H1 (cell line): Measurements from ENCODE around the gene TMA7B. TPM values are rescaled to one million over a fixed set of nuclear protein-coding genes. Genes with fewer than 3 reads are reported as not detected.

Experiments
- CTCF ChIA-PET: fragments of 300-600 bp; sonication (Branson Sonifier 250); formaldehyde crosslinking; loops from one replicate; lab custom pipeline; 2021; ENCODE audit not compliant: partially characterized antibody; lab: Charles Lee
- POLR2A ChIA-PET: fragments of 300-600 bp; sonication (Branson Sonifier 250); formaldehyde crosslinking; loops from one replicate; lab custom pipeline; 2021; ENCODE audit warnings: inconsistent platforms; ENCODE audit not compliant: partially characterized antibody; lab: Charles Lee
- DNase-seq, 2 experiments: peaks; one replicate each; pipeline versions ENCODE4 v3.0.0 to v3.0.0-alpha.2; 2010 to 2022; ENCODE audit warnings: low spot score in 2 of 2, low read depth in 1 of 2, mixed read lengths in 1 of 2
- FAIRE-seq: peaks from 2 replicates; lab custom pipeline; 2011; peaks lifted over from hg19 to GRCh38; lab: Jason Lieb, UNC
- H2AFZ ChIP-seq: 2 replicates; pipeline ENCODE4 v1.8.1; 2012; ENCODE audit warnings: low read length, inconsistent platforms
- H2AK5ac ChIP-seq: 2 replicates; pipeline ENCODE4 v1.6.1; 2013; ENCODE audit warnings: low read depth, low read length
- H2BK120ac ChIP-seq: replicated peaks from 2 replicates; pipeline ENCODE3; 2013; ENCODE audit warnings: low read depth, low read length, inconsistent platforms
- H2BK12ac ChIP-seq: 2 replicates; pipeline ENCODE4 v1.6.1; 2013; ENCODE audit warnings: low read depth, low read length
- H2BK15ac ChIP-seq: 2 replicates; pipeline ENCODE4 v1.6.1; 2013; ENCODE audit warnings: low read length
- H2BK20ac ChIP-seq: 2 replicates; pipeline ENCODE4 v1.6.1; 2013; ENCODE audit warnings: low read length
- H2BK5ac ChIP-seq: 2 replicates; pipeline ENCODE4 v1.6.1; 2013; ENCODE audit warnings: low read depth, low read length
- H3K14ac ChIP-seq: 2 replicates; pipeline ENCODE4 v1.6.1; 2013; ENCODE audit warnings: inconsistent platforms; ENCODE audit not compliant: insufficient read length
- H3K18ac ChIP-seq: 2 replicates; pipeline ENCODE4 v1.6.1; 2013; ENCODE audit warnings: low read length; ENCODE audit errors: extremely low read depth
- H3K23ac ChIP-seq: 2 replicates; pipeline ENCODE4 v1.6.1; 2013; ENCODE audit warnings: inconsistent platforms; ENCODE audit not compliant: insufficient read length
- H3K23me2 ChIP-seq: 2 replicates; pipeline ENCODE4 v1.6.1; 2013; ENCODE audit warnings: low read depth, low read length
- H3K27ac ChIP-seq: 2 replicates; pipeline ENCODE4 v1.6.1; 2011; ENCODE audit warnings: low read depth, low read length, inconsistent platforms
- H3K27me3 ChIP-seq, 4 experiments: replicated peaks in 1 of 4; 1 replicate in 1 of 4; 2 replicates in 3 of 4; pipeline versions ENCODE4 v1.6.1 to v1.8.1; 2011 to 2013; ENCODE audit warnings: low read length in 3 of 4, mild to moderate bottlenecking in 3 of 4, inconsistent platforms in 2 of 4, mixed read lengths in 2 of 4, moderate library complexity in 1 of 4; ENCODE audit not compliant: control insufficient read depth in 3 of 4, insufficient read depth in 3 of 4; ENCODE audit errors: extremely low read depth in 1 of 4
- H3K36me3 ChIP-seq, 4 experiments: 2 replicates each; pipeline versions ENCODE4 v1.6.1 to v1.8.1; 2011 to 2013; ENCODE audit warnings: mild to moderate bottlenecking in 4 of 4, low read length in 3 of 4, moderate library complexity in 2 of 4, control low read depth in 1 of 4, inconsistent platforms in 1 of 4; ENCODE audit not compliant: insufficient read depth in 4 of 4, control insufficient read depth in 2 of 4
- H3K4ac ChIP-seq: replicated peaks from 2 replicates; pipeline ENCODE3; 2013; ENCODE audit warnings: low read length, low read depth, mixed read lengths, inconsistent platforms; ENCODE audit not compliant: insufficient read length
- H3K4me1 ChIP-seq, 4 experiments: replicated peaks in 1 of 4; 1 replicate in 1 of 4; 2 replicates in 3 of 4; pipeline versions ENCODE4 v1.6.1 to v1.8.1; 2011 to 2013; ENCODE audit warnings: low read length in 3 of 4, inconsistent platforms in 2 of 4, mixed read lengths in 1 of 4; ENCODE audit not compliant: insufficient read depth in 4 of 4, control insufficient read depth in 3 of 4
- H3K4me2 ChIP-seq, 2 experiments: 2 replicates each; pipeline versions ENCODE4 v1.6.1 to v1.8.1; 2011 to 2013; ENCODE audit warnings: low read depth in 2 of 2, low read length in 2 of 2, control low read depth in 1 of 2, inconsistent platforms in 1 of 2, mild to moderate bottlenecking in 1 of 2; ENCODE audit not compliant: insufficient read depth in 1 of 2
- H3K4me3 ChIP-seq, 4 experiments: fragments of 200-600, 300-600 bp in 1 of 4; sonication (generic), shearing (Covaris generic), sonication (Bioruptor Twin) in 1 of 4; 2 replicates each; pipeline versions ENCODE4 v1.5.1 to v1.8.1; 2011 to 2016; ENCODE audit warnings: low read length in 4 of 4, low read depth in 3 of 4, control low read depth in 2 of 4, inconsistent platforms in 2 of 4, mild to moderate bottlenecking in 2 of 4, mixed read lengths in 1 of 4, moderate library complexity in 1 of 4; ENCODE audit not compliant: insufficient read depth in 2 of 4; ENCODE audit errors: extremely low read depth in 1 of 4
- H3K56ac ChIP-seq: replicated peaks from 2 replicates; pipeline ENCODE3; 2013; ENCODE audit warnings: low read depth, mild to moderate bottlenecking, mixed read lengths, low read length, inconsistent platforms; ENCODE audit not compliant: insufficient read length
- H3K79me1 ChIP-seq: 2 replicates; pipeline ENCODE4 v1.6.1; 2013; ENCODE audit warnings: low read depth, low read length, control low read depth
- H3K79me2 ChIP-seq, 2 experiments: 2 replicates each; pipeline versions ENCODE4 v1.6.1 to v1.8.1; 2012 to 2013; ENCODE audit warnings: low read length in 2 of 2, mild to moderate bottlenecking in 2 of 2, inconsistent platforms in 1 of 2; ENCODE audit not compliant: insufficient read depth in 2 of 2, control insufficient read depth in 1 of 2
- H3K9ac ChIP-seq, 4 experiments: replicated peaks in 1 of 4; 1 replicate in 1 of 4; 2 replicates in 3 of 4; pipeline versions ENCODE4 v1.6.1 to v1.8.1; 2011 to 2013; ENCODE audit warnings: low read depth in 3 of 4, low read length in 3 of 4, control low read depth in 2 of 4, mild to moderate bottlenecking in 2 of 4, moderate library complexity in 2 of 4, inconsistent platforms in 1 of 4; ENCODE audit errors: extremely low read depth in 1 of 4
- H3K9me3 ChIP-seq, 2 experiments: 2 replicates each; pipeline versions ENCODE4 v1.6.1 to v1.8.1; 2012 to 2013; ENCODE audit warnings: mild to moderate bottlenecking in 2 of 2, moderate library complexity in 2 of 2, control low read depth in 1 of 2, inconsistent platforms in 1 of 2, low read depth in 1 of 2, low read length in 1 of 2, mixed read lengths in 1 of 2; ENCODE audit not compliant: insufficient read depth in 2 of 2
- H4K20me1 ChIP-seq, 2 experiments: replicated peaks in 1 of 2; 2 replicates each; pipeline versions ENCODE3 to v1.8.1; 2011 to 2013; ENCODE audit warnings: inconsistent platforms in 2 of 2, low read length in 2 of 2, mild to moderate bottlenecking in 1 of 2; ENCODE audit not compliant: insufficient read depth in 2 of 2, control insufficient read depth in 1 of 2
- H4K5ac ChIP-seq: 2 replicates; pipeline ENCODE4 v1.6.1; 2013; ENCODE audit warnings: low read length, low read depth, mixed read lengths, inconsistent platforms; ENCODE audit not compliant: insufficient read length
- H4K8ac ChIP-seq: 2 replicates; pipeline ENCODE4 v1.8.0; 2013; ENCODE audit warnings: mild to moderate bottlenecking, moderate library complexity, low read length, inconsistent platforms; ENCODE audit not compliant: insufficient read depth; ENCODE audit errors: extremely low read depth
- H4K91ac ChIP-seq: replicated peaks from 2 replicates; pipeline ENCODE3; 2013; ENCODE audit warnings: low read length, mixed read lengths, inconsistent platforms; ENCODE audit not compliant: insufficient read length
- KDM5A ChIP-seq: fragments of 200-600 bp; IDR thresholded peaks from 2 replicates; pipeline ENCODE4 v1.7.1; 2012; ENCODE audit warnings: mild to moderate bottlenecking, low read length, inconsistent platforms, mixed read lengths
- POU5F1 ChIP-seq: IDR thresholded peaks from 2 replicates; pipeline ENCODE4 v1.6.1; 2011; ENCODE audit warnings: low read depth, mild to moderate bottlenecking, low read length, moderate library complexity
- TCF12 ChIP-seq: IDR thresholded peaks from 2 replicates; pipeline ENCODE4 v1.6.1; 2011; ENCODE audit warnings: low read depth, mild to moderate bottlenecking, low read length
- WGBS, 2 experiments: shearing (Covaris generic) in 1 of 2; methylation state at CpG; one replicate each; pipeline versions ENCODE4 v1.1.6 to v1.1.7; 2013 to 2015; ENCODE audit warnings: low lambda C conversion rate in 2 of 2, mixed read lengths in 2 of 2, inconsistent platforms in 1 of 2, low coverage in 1 of 2, missing lambda C conversion rate in 1 of 2; ENCODE audit not compliant: insufficient replicate concordance in 2 of 2, insufficient coverage in 1 of 2, insufficient read length in 1 of 2; ENCODE audit errors: extremely low coverage in 1 of 2, missing lambda C conversion rate in 1 of 2; 5-methylcytosine and 5-hydroxymethylcytosine counted together
- polyA plus RNA-seq, 7 experiments: library from polyadenylated mRNA; depleted of rRNA in 3 of 7; stranded (reverse) in 5 of 7; unstranded in 2 of 7; fragments of >200 nt in 5 of 7; fragments of 200-250 nt in 2 of 7; gene quantifications; 1 replicate in 5 of 7; 2 replicates in 1 of 7; 4 replicates in 1 of 7; pipeline versions ENCODE4 v1.2.1 to v1.2.3, GENCODE V29; 2011 to 2013; ENCODE audit warnings: missing spikeins in 2 of 7, mixed read lengths in 2 of 7
- total RNA-seq: library from RNA; stranded (reverse); fragmentation: NEBNext Ultra II Directional; extraction: Animal tissue kit (Norgen Biotek cat#: 25700); gene quantifications from 2 replicates; pipeline ENCODE4 v1.2.1, GENCODE V29; 2021

The TMA7B gene
- total and polyA plus RNA-seq, 2 of the 8 experiments (the other 6 are each of a cell fraction or from before 2014, with no cell fraction given) = not detected

DNA sequence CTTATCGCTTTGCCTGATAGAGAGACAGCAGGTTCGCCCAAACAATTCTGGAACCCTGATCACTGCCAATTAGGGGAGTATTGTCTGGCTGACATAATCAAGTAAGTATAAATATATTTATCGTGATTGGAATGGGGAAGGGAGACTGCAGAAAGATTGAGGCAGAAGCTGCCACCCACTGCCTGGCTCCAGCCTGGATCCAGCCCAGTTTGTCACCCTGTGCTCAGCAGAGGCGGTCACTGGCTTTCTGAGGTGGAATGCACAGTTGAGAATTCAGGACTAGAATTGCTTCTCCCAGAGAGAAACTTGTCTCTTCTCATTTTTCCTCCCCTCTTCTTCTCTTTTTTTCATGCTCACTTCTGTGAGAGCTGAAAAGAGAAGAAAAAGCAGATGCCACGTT, 33.4 kb upstream of the TMA7B start:
- Histone ChIP-seq H3K36me3 (no peaks in the 10 kb centered on the region), H2BK12ac (no peak overlapping the region), H3K23me2 (no peaks in the 10 kb centered on the region), H3K4me2 (no peak overlapping the region), H2AK5ac (no peak overlapping the region), H4K5ac (no peak overlapping the region), H3K56ac (no peak overlapping the region), H3K27ac (no peak overlapping the region), H3K18ac (no peak overlapping the region), H3K9me3 (no peaks in the 10 kb centered on the region), H3K79me2 (no peaks in the 10 kb centered on the region), H3K4me1 (peaks cover 0 to 2% (median 0%) of the 10 kb centered on the region in 4 experiments; a peak in 2 of 7 replicates), H2BK15ac (no peak overlapping the region), H4K91ac (no peak overlapping the region), H3K27me3 (peaks cover 0 to 2% (median 0%) of the 10 kb centered on the region in 4 experiments; a peak in 1 of 7 replicates), H2BK20ac (no peak overlapping the region), H4K20me1 (no peaks in the 10 kb centered on the region), H2AFZ (no peak overlapping the region), H3K14ac (no peak overlapping the region), H3K4ac (no peak overlapping the region), H3K4me3 (no peak overlapping the region), H3K23ac (no peak overlapping the region), H2BK120ac (no peak overlapping the region), H3K79me1 (no peaks in the 10 kb centered on the region), H2BK5ac (no peak overlapping the region), H3K9ac (no peak overlapping the region), H4K8ac (no peak overlapping the region)
- ChIA-PET POLR2A (interaction anchor here (0.7 kb wide), 1 partner anchor 71 kb away, joined by 3 read pairs; no protein-coding TSS in a partner anchor), CTCF (interaction anchor here (0.6 to 10.1 kb wide), 12 partner anchors 12 to 125 kb away, joined by 3 to 119 read pairs (median 3); no protein-coding TSS in a partner anchor)
- TF ChIP-seq KDM5A (no peak), POU5F1 (no peak), TCF12 (no peak)
- 90% methylated on average over 5 of the region's 5 CpGs; no CpG with 5 or more reads in 1 of the 2 experiments for WGBS, 2 experiments
- FAIRE-seq (no peak), DNase-seq (no peak)
